Ovary (tissue), 9 donors: ENCODE data around the gene FAM117A. TPM values are rescaled to one million over a fixed set of nuclear protein-coding genes. Genes with fewer than 3 reads are reported as not detected.

ENCODE experiments used
- DNase-seq, 5 donors: peaks; one replicate each; pipeline ENCODE4 v3.0.0-alpha.2; 2019 to 2020
- H3K27ac ChIP-seq, 2 donors: fragments of 200-600 bp; one replicate each; pipeline versions ENCODE4 v1.5.1 to v1.8.0; 2019 to 2022
- H3K27me3 ChIP-seq: fragments of 200-600 bp; one replicate; pipeline ENCODE4 v1.8.0; 2022
- H3K36me3 ChIP-seq: fragments of 200-600 bp; sonication (generic); one replicate; pipeline ENCODE4 v1.5.1; 2019
- H3K4me1 ChIP-seq: one replicate; pipeline ENCODE4 v1.8.1; 2013; ENCODE audit warnings: mild to moderate bottlenecking, moderate library complexity; ENCODE audit not compliant: insufficient read depth
- H3K4me3 ChIP-seq: fragments of 200-600 bp; sonication (generic); one replicate; pipeline ENCODE4 v1.5.1; 2017
- H3K9me3 ChIP-seq, 2 donors: fragments of 200-600 bp in 1 of 2; sonication (generic) in 1 of 2; one replicate each; pipeline versions ENCODE4 v1.5.1 to v1.8.1; 2013 to 2019; ENCODE audit warnings: mild to moderate bottlenecking in 1 of 2, moderate library complexity in 1 of 2
- EP300 ChIP-seq: sonication (generic); formaldehyde crosslinking; IDR thresholded peaks from one replicate; pipeline ENCODE4 v1.6.1; 2017; ENCODE audit warnings: antibody characterized with exemption
- POLR2A ChIP-seq: fragments of 450-650 bp; IDR thresholded peaks from one replicate; pipeline ENCODE4 v1.6.1; 2017; ENCODE audit warnings: antibody characterized with exemption, mild to moderate bottlenecking, moderate library complexity
- WGBS, 3 donors: extraction: QIAGEN DNeasy Blood & Tissue Kit in 1 of 3; methylation state at CpG; one replicate each; pipeline versions ENCODE4 v1.1.5 to v1.1.7; 2013 to 2017; 5-methylcytosine and 5-hydroxymethylcytosine counted together
- intact Hi-C, 4 donors: fragments of 100-400 bp; cut with DNase I; formaldehyde crosslinking; loops; one replicate each; pipeline versions ENCODE4 v1.11.0 to v1.15.1; 2022 to 2023
- polyA plus RNA-seq, 2 donors: library from polyadenylated mRNA; stranded (reverse); fragments of 200-250 nt in 1 of 2; fragments of 350-450 nt in 1 of 2; fragmentation: Illumina TruSeq in 1 of 2; extraction: RNeasy Lipid Tissue Mini Kit (QIAGEN cat#74804) in 1 of 2; gene quantifications; one replicate each; pipeline ENCODE4 v1.2.3, GENCODE V29; 2013 to 2014
- total RNA-seq, 7 donors: library from RNA; depleted of rRNA in 2 of 7; stranded (reverse); fragments of >200 nt in 2 of 7; fragmentation: NEBNext Ultra II Directional in 3 of 7; extraction: Animal tissue kit (Norgen Biotek cat#: 25700) in 3 of 7; gene quantifications; one replicate each; pipeline versions ENCODE4 v1.1.0 to v1.2.4, GENCODE V29; 2016 to 2023
- TF ChIP-seq, protein P1 (sequence below), 3 donors: fragments of 450-650 bp in 2 of 3; fragments of 200-600 bp in 1 of 3; IDR thresholded peaks; one replicate each; pipeline versions ENCODE4 v1.5.1 to v1.8.0; 2016 to 2022; ENCODE audit warnings: antibody characterized with exemption in 3 of 3, mild to moderate bottlenecking in 1 of 3
- donor health status: DM: no; HTN: no; CAD: no; lungs with moderate emphysema.
- donor health status: DM: no; HTN: no; CAD: no.
- donor health status: Bipolar disorder and iron deficiency.
- donor health status: DM: yes; HTN: yes; CAD: no.
- donor health status: DM: no; HTN: no; CAD: no.
- donor health status: DM: yes; HTN: yes; CAD: no.

Gene FAM117A
- total and polyA plus RNA-seq, 9 donors, result 15.0 to 30.4 (median 19.0) TPM

DNA sequence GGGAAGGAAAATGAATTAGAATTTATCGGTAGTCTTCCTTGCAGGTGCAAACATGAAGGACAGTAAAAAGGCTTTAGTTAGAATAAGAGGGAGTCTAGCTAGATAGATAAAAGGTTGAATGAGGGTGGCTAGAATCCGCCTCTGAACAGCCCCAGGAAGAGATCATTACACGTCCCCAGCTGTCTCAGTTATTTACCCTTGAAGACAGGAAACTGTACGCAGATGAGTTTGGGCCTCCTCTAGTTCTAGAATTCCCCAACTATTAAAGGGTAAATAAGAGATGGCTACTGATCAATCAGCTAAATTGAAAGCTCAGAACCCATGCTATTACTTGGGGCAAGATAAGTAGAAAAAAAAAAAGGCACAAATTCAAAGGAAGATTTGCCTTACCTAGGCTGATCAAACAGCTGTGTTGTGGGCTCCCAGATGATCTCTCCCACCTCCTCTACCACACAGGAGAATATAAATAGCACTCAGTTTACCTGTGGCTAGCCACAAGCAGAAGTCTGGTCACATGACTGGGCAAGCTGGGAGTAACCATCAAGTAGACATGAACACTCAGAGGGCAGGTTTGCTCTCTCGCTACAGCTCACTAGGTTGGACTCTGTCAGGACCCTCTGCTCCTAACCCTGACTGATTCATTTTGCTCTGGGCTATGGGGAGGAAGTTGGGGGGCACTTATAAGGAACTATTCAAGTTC, 17.0 kb downstream of the FAM117A start:
- DNase-seq, result no peak
- Histone ChIP-seq H3K27me3 (no peaks in the 10 kb centered on the region), H3K36me3 (no peaks in the 10 kb centered on the region), H3K4me1 (peaks cover 5% of the 10 kb centered on the region), H3K9me3 (no peaks in the 10 kb centered on the region), H3K27ac (no peak overlapping the region), H3K4me3 (no peak overlapping the region)
- TF ChIP-seq, protein P1, sequence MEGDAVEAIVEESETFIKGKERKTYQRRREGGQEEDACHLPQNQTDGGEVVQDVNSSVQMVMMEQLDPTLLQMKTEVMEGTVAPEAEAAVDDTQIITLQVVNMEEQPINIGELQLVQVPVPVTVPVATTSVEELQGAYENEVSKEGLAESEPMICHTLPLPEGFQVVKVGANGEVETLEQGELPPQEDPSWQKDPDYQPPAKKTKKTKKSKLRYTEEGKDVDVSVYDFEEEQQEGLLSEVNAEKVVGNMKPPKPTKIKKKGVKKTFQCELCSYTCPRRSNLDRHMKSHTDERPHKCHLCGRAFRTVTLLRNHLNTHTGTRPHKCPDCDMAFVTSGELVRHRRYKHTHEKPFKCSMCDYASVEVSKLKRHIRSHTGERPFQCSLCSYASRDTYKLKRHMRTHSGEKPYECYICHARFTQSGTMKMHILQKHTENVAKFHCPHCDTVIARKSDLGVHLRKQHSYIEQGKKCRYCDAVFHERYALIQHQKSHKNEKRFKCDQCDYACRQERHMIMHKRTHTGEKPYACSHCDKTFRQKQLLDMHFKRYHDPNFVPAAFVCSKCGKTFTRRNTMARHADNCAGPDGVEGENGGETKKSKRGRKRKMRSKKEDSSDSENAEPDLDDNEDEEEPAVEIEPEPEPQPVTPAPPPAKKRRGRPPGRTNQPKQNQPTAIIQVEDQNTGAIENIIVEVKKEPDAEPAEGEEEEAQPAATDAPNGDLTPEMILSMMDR (IDR thresholded peaks at IDR 0.05), result no peak
- TF ChIP-seq POLR2A (no peak), EP300 (no peak)
- 87 to 93% (median 89%) methylated on average over 5 of the region's 5 CpGs for WGBS, 3 donors
- intact Hi-C loops, result no loop called here

DNA sequence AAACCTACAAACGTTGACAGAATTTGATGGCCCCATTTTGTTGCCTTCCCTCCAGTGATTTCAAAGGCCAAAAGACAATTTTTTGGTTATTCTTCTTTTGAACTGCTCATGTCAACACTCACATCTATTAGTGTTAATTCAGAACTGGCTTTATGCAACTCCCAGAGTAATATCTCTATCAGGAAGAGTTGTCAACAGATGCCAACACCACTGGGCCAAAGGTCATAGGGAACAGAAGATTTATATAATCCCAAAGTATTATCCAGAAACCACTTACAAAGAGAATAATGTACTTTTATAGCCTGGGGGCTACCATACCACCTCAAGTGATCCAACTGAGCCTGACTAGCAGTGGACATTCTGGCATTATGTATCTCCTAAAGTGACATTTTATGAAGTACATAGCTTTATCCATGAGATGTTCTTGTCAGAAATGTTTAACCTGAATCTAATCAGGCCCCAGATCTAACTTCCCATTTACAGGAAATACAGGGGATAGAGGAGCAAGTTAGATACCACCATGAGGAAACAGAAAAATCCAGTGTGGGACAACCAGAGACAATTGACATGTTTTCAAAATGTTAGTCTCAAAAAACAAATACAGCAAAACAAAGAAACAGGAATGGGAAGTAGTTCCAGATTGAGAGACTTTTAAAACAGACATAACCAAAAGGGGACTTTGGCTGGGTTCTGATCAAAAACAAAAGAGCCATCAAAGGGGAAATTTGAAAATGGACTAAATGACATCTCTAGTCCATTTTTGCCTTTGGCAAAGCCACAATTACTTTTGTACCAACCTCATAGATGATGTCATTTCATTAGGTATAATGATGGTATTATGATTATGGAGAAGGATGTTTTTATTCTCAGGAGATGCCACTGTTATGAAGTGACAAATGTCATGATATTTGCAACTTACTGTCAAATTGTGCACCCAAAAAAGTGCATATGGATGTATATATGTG, 18.5 kb downstream of the FAM117A start:
- intact Hi-C loops, result no loop called here
- 75 to 91% (median 82%) methylated on average over 1 of the region's 1 CpG for WGBS, 3 donors
- H3K27ac ChIP-seq, result no peak overlapping the region
- no peak for DNase-seq
- H3K27me3 ChIP-seq, result no peaks in the 10 kb centered on the region
- H3K4me3 ChIP-seq, result no peak overlapping the region
- TF ChIP-seq, protein P1 (IDR thresholded peaks at IDR 0.05), result no peak
- no peak for TF ChIP-seq POLR2A
- TF ChIP-seq EP300, result no peak
- peaks cover 15% of the 10 kb centered on the region for H3K4me1 ChIP-seq
- H3K36me3 ChIP-seq, result no peaks in the 10 kb centered on the region
- H3K9me3 ChIP-seq, result no peaks in the 10 kb centered on the region

DNA sequence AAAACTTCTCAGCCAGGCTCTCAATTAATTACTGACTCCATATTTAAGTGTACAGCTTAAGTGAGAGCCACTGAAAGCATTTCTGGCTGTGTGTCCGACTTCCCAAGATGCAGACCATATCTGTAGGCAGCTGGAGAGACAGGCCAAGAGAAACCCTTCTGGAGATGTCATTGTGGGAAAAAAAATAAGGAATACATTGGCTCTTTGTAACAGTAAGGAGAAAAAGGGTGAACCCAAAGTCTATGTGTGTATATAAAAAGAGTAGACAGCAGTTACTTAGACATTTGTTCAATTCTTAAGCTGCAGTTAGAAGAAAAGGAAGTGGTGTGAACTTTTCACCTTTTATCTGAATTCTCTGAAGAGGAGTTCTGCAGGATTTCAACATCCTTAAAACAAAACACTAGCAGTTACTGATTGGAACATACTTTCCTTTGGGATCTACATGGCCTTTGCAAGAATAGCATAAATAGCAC, 21.7 kb downstream of the FAM117A start:
- H3K27me3 ChIP-seq, result no peaks in the 10 kb centered on the region
- WGBS, 3 donors, result 4 to 13% (median 5%) methylated on average over 1 of the region's 1 CpG
- peak overlapping the region in 1 of 2 donors; percentile 72 for H3K27ac ChIP-seq
- DNase-seq, result no peak
- TF ChIP-seq EP300, result no peak
- TF ChIP-seq POLR2A, result no peak
- TF ChIP-seq, protein P1 (IDR thresholded peaks at IDR 0.05), result no peak
- H3K4me1 ChIP-seq, result peaks cover 27% of the 10 kb centered on the region
- no peaks in the 10 kb centered on the region for H3K9me3 ChIP-seq
- H3K36me3 ChIP-seq, result no peaks in the 10 kb centered on the region
- intact Hi-C loops, result no loop called here
- no peak overlapping the region for H3K4me3 ChIP-seq

DNA sequence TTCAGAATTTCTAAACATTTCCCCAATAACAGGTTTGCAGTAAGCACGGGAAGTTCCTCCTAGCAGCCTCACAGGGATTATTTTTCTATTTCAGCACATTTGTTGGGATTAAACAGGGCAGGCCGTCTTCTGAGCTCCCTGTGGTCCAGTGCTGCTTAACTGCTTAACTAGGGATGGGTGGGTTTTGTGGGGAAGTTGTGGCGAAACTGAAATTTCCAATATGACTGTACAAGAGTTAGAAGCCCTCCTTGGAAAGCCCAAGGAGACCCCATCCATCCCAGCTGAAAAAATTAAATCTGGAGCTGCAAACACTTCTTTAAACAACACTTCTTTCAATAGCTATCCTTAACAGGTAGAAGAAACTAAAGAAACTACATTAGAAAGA, 22.2 kb downstream of the FAM117A start:
- Histone ChIP-seq H3K9me3 (no peaks in the 10 kb centered on the region), H3K4me1 (peaks cover 27% of the 10 kb centered on the region), H3K27me3 (no peaks in the 10 kb centered on the region), H3K27ac (peak overlapping the region; percentile 31 to 72), H3K36me3 (no peaks in the 10 kb centered on the region), H3K4me3 (no peak overlapping the region)
- DNase-seq, result no peak
- WGBS, 3 donors, result 30 to 31% (median 31%) methylated on average over 3 of the region's 3 CpGs
- intact Hi-C loops, result no loop called here
- TF ChIP-seq, protein P1 (IDR thresholded peaks at IDR 0.05), result no peak
- TF ChIP-seq POLR2A (no peak), EP300 (no peak)
